Epithelial cell of prostate (primary cell): Measurements from ENCODE around the gene STIM2.
"Not testable (repeated sequence)": the region's sequence is repeated elsewhere in the genome, so short reads cannot be mapped to it uniquely, and the experiment has no call there.

ENCODE experiments used
- DNase-seq: peaks from one replicate; pipeline ENCODE4 v3.0.0-alpha.2; 2011; ENCODE audit warnings: low read depth, low spot score
- H3K27ac ChIP-seq: fragments of 450-650 bp; 2 replicates; pipeline ENCODE4 v1.5.1; 2017; ENCODE audit warnings: mild to moderate bottlenecking

STIM2 gene

DNA sequence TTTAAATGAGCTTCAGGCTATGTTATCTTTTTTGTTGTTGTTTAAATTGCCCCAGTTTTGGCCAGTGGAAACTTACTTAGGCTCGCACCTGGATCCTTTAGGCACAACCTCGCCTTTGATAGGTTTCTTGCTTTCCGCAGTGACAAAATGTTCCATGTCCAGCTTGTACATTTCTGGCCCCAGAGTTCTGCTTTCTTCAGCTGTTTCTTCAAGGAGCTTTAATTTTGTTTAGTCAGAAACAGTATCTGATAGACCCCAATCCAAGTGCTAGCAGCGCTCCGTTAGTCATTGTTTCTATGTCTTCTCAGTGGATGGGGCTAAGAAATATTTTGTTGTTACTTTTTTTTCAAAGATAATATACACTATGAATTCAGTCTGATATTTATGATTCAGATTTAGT, 82.8 kb downstream of the STIM2 start:
- no peak overlapping the region for H3K27ac ChIP-seq
- no peak for DNase-seq

GRCh38 chr4:26945794-26946193, 85.2 kb downstream of the STIM2 start:
- no peak for DNase-seq
- no peak overlapping the region for H3K27ac ChIP-seq

- H3K27ac ChIP-seq: no peak overlapping the region
- no peak for DNase-seq
These were observed 86.7 kb downstream of the STIM2 start for GRCh38 chr4:26947318-26947717.

GRCh38 chr4:26950446-26950845, 89.8 kb downstream of the STIM2 start:
- DNase-seq: no peak

GRCh38 chr4:26952891-26953290, 92.2 kb downstream of the STIM2 start:
- no peak overlapping the region for H3K27ac ChIP-seq
- no peak for DNase-seq

More at GRCh38 chr4:26950446-26950845, 89.8 kb downstream of the STIM2 start:
- H3K27ac ChIP-seq: no peak overlapping the region

- no peak overlapping the region for H3K27ac ChIP-seq
- DNase-seq: no peak
These were observed 92.7 kb downstream of the STIM2 start for GRCh38 chr4:26953366-26953765.

GRCh38 chr4:26953770-26954423, 93.3 kb downstream of the STIM2 start:
- no peak overlapping the region for H3K27ac ChIP-seq
- DNase-seq: no peak

DNA sequence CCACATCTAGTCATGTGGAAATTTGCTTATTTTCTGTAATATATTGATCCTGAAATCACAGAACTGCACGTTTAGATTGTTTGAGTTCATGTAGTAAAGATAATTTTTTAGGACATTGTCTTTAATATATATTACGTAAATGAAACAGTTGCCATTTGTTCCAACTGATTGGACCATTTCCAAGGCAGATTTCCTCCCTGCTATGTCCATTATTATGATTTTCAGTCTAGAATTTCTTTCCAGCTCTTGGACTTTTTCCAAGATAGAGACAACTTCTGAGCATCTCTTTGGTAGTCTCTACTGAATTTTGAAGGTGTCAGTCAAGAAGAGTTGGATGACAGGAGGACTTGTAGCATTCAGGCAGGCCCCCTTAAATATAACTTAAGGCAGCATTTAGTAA, 94.6 kb downstream of the STIM2 start:
- H3K27ac ChIP-seq: no peak overlapping the region
- no peak for DNase-seq

DNA sequence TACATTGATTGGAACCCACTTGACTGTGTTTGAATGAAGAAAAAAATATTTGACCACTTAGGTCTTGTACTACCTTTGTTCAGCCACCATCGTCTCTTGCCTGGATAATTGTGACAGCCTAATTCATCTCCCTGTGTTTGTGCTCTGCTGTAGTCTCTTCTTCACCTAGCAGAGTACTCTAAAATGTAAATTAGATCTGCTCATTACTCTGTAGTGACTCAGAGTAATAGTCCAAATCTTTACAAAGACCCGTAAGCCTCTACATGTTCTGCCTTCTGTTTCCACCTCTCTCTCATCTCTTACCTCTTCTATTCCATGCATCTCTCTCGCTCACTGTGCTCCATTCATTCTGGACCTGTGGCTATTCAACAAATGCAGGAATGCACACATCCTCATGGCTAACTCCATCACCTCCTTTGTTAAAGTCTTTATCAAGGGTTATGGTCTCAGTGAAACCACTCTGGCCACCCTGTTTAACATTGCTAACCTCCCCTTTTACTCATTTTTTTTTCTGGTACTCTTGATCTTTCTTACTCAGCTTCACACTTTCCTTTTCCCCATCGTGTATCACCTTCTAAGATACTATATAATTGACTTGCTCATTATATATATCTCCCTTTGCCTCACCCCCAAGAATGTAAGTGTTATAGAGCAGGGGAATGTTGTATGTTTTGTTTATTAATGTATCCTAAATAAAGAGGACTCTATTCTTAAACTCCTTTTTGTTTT, 98.4 kb downstream of the STIM2 start:
- no peak overlapping the region for H3K27ac ChIP-seq
- no peak for DNase-seq

- DNase-seq: no peak
- H3K27ac ChIP-seq: no peak overlapping the region
These were observed 99.0 kb downstream of the STIM2 start for GRCh38 chr4:26959654-26960047.

DNA sequence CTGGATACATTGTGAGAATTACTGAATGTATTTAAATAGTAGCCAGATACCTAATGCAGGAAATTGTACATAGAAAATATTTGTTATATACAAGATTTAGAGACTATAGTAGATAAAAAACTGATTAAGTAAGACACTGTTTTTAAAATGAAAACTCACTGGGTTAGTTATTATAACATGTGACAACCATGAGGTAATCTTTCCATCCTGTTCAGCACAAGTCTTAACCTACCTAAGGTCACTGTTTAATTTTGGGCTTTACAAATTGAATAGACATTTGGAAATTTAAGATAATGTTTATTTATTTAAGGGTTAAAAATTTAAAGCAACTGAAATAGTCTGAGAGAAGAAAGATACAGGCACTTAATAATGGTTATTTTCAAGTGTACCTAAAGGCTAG, 102.1 kb downstream of the STIM2 start:
- no peak for DNase-seq
- H3K27ac ChIP-seq: no peak overlapping the region

- H3K27ac ChIP-seq: no peak overlapping the region
- no peak for DNase-seq
These were observed 103.9 kb downstream of the STIM2 start for GRCh38 chr4:26964512-26964911.

- DNase-seq: no peak
- no peak overlapping the region for H3K27ac ChIP-seq
These were observed 104.4 kb downstream of the STIM2 start for GRCh38 chr4:26964994-26965393.

GRCh38 chr4:26975464-26976181, 115.0 kb downstream of the STIM2 start:
- H3K27ac ChIP-seq: not testable (repeated sequence)
- DNase-seq: peak; percentile 1

DNA sequence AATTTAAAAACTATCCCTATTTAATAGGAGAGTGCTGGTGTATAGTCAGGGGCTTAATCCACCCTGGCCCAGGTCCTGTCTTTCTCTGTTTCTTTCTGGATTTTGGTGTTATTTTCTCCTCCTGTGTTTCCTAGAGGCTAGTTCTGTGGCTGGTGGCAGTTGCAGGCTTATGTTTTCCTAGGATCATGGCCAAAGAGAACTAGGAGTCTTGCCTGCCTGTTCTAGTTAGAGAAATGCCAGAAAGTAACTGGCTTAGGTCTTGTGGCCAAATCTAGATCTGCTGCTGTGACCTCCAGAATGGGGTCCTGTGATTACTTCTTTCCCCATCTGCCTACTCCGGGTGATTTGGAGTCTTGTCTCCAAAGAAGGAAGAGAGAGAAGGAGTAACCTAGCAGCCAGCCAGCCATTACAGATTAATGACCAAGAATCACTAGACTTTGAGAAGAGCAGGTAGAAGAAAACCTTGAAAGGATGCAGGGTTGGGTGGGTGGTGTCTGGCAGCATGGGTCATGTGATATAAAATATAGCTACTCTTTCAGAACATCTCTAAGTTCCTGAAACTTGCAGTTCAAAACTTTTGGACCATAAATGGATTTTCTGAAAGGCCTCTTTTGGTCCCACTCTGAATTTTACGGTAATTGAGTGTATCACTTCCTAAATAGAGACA, 117.9 kb downstream of the STIM2 start:
- DNase-seq: no peak
- no peak overlapping the region for H3K27ac ChIP-seq

- H3K27ac ChIP-seq: no peak overlapping the region
- DNase-seq: no peak
These were observed 124.3 kb downstream of the STIM2 start for GRCh38 chr4:26984896-26985295.

DNA sequence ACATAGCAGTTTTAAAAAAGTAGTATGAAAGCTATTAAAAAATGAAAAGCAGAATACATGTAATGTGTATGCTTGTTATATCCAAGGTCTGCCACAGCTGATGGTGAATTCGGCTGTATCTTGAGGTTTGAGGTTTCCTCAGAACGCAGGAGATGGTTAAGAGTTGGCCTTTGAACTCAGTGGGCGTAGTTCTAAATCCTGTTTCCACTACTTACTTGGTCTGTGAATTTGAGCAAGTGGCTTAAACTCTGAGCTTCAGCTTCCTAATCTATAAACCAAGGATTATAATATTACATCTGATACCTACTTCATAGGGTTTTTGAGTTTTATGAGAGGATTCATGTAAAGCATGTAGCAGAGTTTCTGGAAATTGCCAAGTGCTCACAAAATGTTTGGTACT, 125.2 kb downstream of the STIM2 start:
- H3K27ac ChIP-seq: no peak overlapping the region
- DNase-seq: no peak

- no peak for DNase-seq
- no peak overlapping the region for H3K27ac ChIP-seq
These were observed 126.5 kb downstream of the STIM2 start for GRCh38 chr4:26987191-26987590.

GRCh38 chr4:26991057-26991456, 130.4 kb downstream of the STIM2 start:
- H3K27ac ChIP-seq: no peak overlapping the region
- DNase-seq: no peak

- no peak overlapping the region for H3K27ac ChIP-seq
- no peak for DNase-seq
These were observed 132.2 kb downstream of the STIM2 start for GRCh38 chr4:26992657-26993361.
